Ovary (tissue), 3 donors: Measurements from ENCODE around the gene SWT1.

Experiments
- EP300 ChIP-seq: sonication (generic); formaldehyde crosslinking; IDR thresholded peaks from one replicate; pipeline ENCODE4 v1.6.1; 2017; ENCODE audit warnings: antibody characterized with exemption
- POLR2A ChIP-seq: fragments of 450-650 bp; IDR thresholded peaks from one replicate; pipeline ENCODE4 v1.6.1; 2017; ENCODE audit warnings: antibody characterized with exemption, mild to moderate bottlenecking, moderate library complexity
- TF ChIP-seq, protein P1 (sequence below), 3 donors: fragments of 450-650 bp in 2 of 3; fragments of 200-600 bp in 1 of 3; IDR thresholded peaks; one replicate each; pipeline versions ENCODE4 v1.5.1 to v1.8.0; 2016 to 2022; ENCODE audit warnings: antibody characterized with exemption in 3 of 3, mild to moderate bottlenecking in 1 of 3
- donor health status: DM: no; HTN: no; CAD: no.

- TF ChIP-seq, protein P1, sequence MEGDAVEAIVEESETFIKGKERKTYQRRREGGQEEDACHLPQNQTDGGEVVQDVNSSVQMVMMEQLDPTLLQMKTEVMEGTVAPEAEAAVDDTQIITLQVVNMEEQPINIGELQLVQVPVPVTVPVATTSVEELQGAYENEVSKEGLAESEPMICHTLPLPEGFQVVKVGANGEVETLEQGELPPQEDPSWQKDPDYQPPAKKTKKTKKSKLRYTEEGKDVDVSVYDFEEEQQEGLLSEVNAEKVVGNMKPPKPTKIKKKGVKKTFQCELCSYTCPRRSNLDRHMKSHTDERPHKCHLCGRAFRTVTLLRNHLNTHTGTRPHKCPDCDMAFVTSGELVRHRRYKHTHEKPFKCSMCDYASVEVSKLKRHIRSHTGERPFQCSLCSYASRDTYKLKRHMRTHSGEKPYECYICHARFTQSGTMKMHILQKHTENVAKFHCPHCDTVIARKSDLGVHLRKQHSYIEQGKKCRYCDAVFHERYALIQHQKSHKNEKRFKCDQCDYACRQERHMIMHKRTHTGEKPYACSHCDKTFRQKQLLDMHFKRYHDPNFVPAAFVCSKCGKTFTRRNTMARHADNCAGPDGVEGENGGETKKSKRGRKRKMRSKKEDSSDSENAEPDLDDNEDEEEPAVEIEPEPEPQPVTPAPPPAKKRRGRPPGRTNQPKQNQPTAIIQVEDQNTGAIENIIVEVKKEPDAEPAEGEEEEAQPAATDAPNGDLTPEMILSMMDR (IDR thresholded peaks at IDR 0.05): no peak
- TF ChIP-seq POLR2A: no peak
- no peak for TF ChIP-seq EP300
Observed at GRCh38 chr1:185152187-185152767, 4.7 kb upstream of the SWT1 start.
